ENCODE results near the gene MVP. TPM values are rescaled to one million over a fixed set of nuclear protein-coding genes. Genes with fewer than 3 reads are reported as not detected.

MVP gene
- polyA plus RNA-seq, 1 donor from 2014 or later, result 2.5 TPM

- Histone ChIP-seq H4K20me1 (ENCODE audit: insufficient read depth) (no peaks in the 10 kb centered on the region), H2AFZ (ENCODE audit: low read depth, low read length) (no peak overlapping the region), H3K36me3 (ENCODE audit: insufficient read depth, low read length) (peaks cover 5% of the 10 kb centered on the region), H3K27me3 (ENCODE audit: insufficient read depth, low read depth, low read length) (no peaks in the 10 kb centered on the region), H3K9me2 (ENCODE audit: insufficient read depth, low read length) (no peaks in the 10 kb centered on the region), H3K9me3 (ENCODE audit: low read length) (no peaks in the 10 kb centered on the region), H3K27ac (ENCODE audit: low read length) (no peak overlapping the region), H3F3A (ENCODE audit: insufficient read depth, low read length, poor library complexity, severe bottlenecking) (no peaks in the 10 kb centered on the region), H3K4me3 (ENCODE audit: low read length) (no peak overlapping the region), H3K4me2 (ENCODE audit: low read length) (no peak overlapping the region), H3K79me2 (replicated peaks; ENCODE audit: insufficient read depth, low read length) (peaks cover 46% of the 10 kb centered on the region), H3K9ac (ENCODE audit: low read length) (no peak overlapping the region)
- TF ChIP-seq POLR2AphosphoS5 (IDR thresholded peaks at IDR 0.05), result no peak
- TF ChIP-seq REST (IDR thresholded peaks at IDR 0.05; ENCODE audit: borderline replicate concordance), result no peak
- no peak for TF ChIP-seq EP300 (conservative IDR thresholded peaks at IDR 0.05; ENCODE audit: poor library complexity, severe bottlenecking)
- no peak for TF ChIP-seq CTCF (IDR thresholded peaks at IDR 0.05; ENCODE audit: poor library complexity, severe bottlenecking)
- TF ChIP-seq TAF1 (IDR thresholded peaks at IDR 0.05; ENCODE audit: low read depth), result no peak
- TF ChIP-seq RAD21 (conservative IDR thresholded peaks at IDR 0.05), result no peak
- TF ChIP-seq MXI1 (conservative IDR thresholded peaks at IDR 0.05; ENCODE audit: poor library complexity, severe bottlenecking), result no peak
- TF ChIP-seq SMC3 (conservative IDR thresholded peaks at IDR 0.05; ENCODE audit: poor library complexity), result no peak
- TF ChIP-seq EZH2 (IDR thresholded peaks at IDR 0.05; ENCODE audit: borderline replicate concordance, insufficient read depth, low read length, poor library complexity, severe bottlenecking), result no peak
Measured at GRCh38 chr16:29794231-29794710, 26.0 kb upstream of the MVP start.

GRCh38 chr16:29802416-29802935, 17.8 kb upstream of the MVP start:
- no peaks in the 10 kb centered on the region for H3K79me2 ChIP-seq (replicated peaks; ENCODE audit: insufficient read depth, low read length)
- no peak overlapping the region for H3K27ac ChIP-seq (ENCODE audit: low read length)
- no peaks in the 10 kb centered on the region for H3K27me3 ChIP-seq (ENCODE audit: insufficient read depth, low read depth, low read length)
- H2AFZ ChIP-seq (ENCODE audit: low read depth, low read length), result no peak overlapping the region
- no peak overlapping the region for H3K4me3 ChIP-seq (ENCODE audit: low read length)
- no peak for TF ChIP-seq RAD21 (conservative IDR thresholded peaks at IDR 0.05)
- no peak for TF ChIP-seq EP300 (conservative IDR thresholded peaks at IDR 0.05; ENCODE audit: poor library complexity, severe bottlenecking)
- no peak for TF ChIP-seq MXI1 (conservative IDR thresholded peaks at IDR 0.05; ENCODE audit: poor library complexity, severe bottlenecking)
- no peak for TF ChIP-seq CTCF (IDR thresholded peaks at IDR 0.05; ENCODE audit: poor library complexity, severe bottlenecking)
- no peak for TF ChIP-seq SMC3 (conservative IDR thresholded peaks at IDR 0.05; ENCODE audit: poor library complexity)
- TF ChIP-seq EZH2 (IDR thresholded peaks at IDR 0.05; ENCODE audit: borderline replicate concordance, insufficient read depth, low read length, poor library complexity, severe bottlenecking), result no peak
- no peak for TF ChIP-seq TAF1 (IDR thresholded peaks at IDR 0.05; ENCODE audit: low read depth)
- no peak for TF ChIP-seq REST (IDR thresholded peaks at IDR 0.05; ENCODE audit: borderline replicate concordance)
- TF ChIP-seq POLR2AphosphoS5 (IDR thresholded peaks at IDR 0.05), result no peak
- H3K36me3 ChIP-seq (ENCODE audit: insufficient read depth, low read length), result no peaks in the 10 kb centered on the region
- no peak overlapping the region for H3K9ac ChIP-seq (ENCODE audit: low read length)
- no peaks in the 10 kb centered on the region for H3K9me2 ChIP-seq (ENCODE audit: insufficient read depth, low read length)
- no peak overlapping the region for H3K4me2 ChIP-seq (ENCODE audit: low read length)
- H3F3A ChIP-seq (ENCODE audit: insufficient read depth, low read length, poor library complexity, severe bottlenecking), result peaks cover 7% of the 10 kb centered on the region
- H4K20me1 ChIP-seq (ENCODE audit: insufficient read depth), result no peaks in the 10 kb centered on the region
- H3K9me3 ChIP-seq (ENCODE audit: low read length), result no peaks in the 10 kb centered on the region

All from neural cell (in vitro differentiated cells).